Gastrocnemius medialis (tissue), 4 donors: Measurements from ENCODE around the gene RFC3.

Experiments used
- CTCF ChIP-seq, 5 experiments: fragments of 450-650 bp in 3 of 5; fragments of 200-600 bp in 2 of 5; sonication (generic) in 2 of 5; IDR thresholded peaks in 4 of 5; conservative IDR thresholded peaks in 1 of 5; 1 replicate in 4 of 5; 2 replicates in 1 of 5; pipeline ENCODE4 v1.5.1; 2016 to 2019; ENCODE audit warnings: antibody characterized with exemption in 5 of 5, mild to moderate bottlenecking in 3 of 5, moderate library complexity in 3 of 5
- POLR2A ChIP-seq, 2 donors: fragments of 450-650 bp; IDR thresholded peaks; one replicate each; pipeline ENCODE4 v1.6.1; 2017; ENCODE audit warnings: antibody characterized with exemption in 2 of 2, mild to moderate bottlenecking in 2 of 2, moderate library complexity in 2 of 2

GRCh38 chr13:33842207-33842606, 24.3 kb downstream of the RFC3 start:
- TF ChIP-seq CTCF (IDR thresholded peaks at IDR 0.05 in 4 of 5, conservative IDR thresholded peaks at IDR 0.05 in 1 of 5) (no peak), POLR2A (IDR thresholded peaks at IDR 0.05) (no peak)
